SH-SY5Y (cell line): ENCODE results near the gene RAI1.

Source experiments
- GATA2 ChIP-seq: IDR thresholded peaks from 2 replicates; pipeline ENCODE4 v1.6.1; 2011; ENCODE audit warnings: mild to moderate bottlenecking, low read depth, low read length
- GATA3 ChIP-seq: IDR thresholded peaks from 2 replicates; pipeline ENCODE4 v1.6.1; 2011; ENCODE audit warnings: low read depth, mild to moderate bottlenecking, low read length, moderate library complexity

- no peak for TF ChIP-seq GATA2
- no peak for TF ChIP-seq GATA3
Observed at GRCh38 chr17:17683710-17684365, 2.6 kb downstream of the RAI1 start.
